HG03354 (cell line): ENCODE measurements around the gene NADSYN1.
"Not testable (repeated sequence)": the region's sequence is repeated elsewhere in the genome, so short reads cannot be mapped to it uniquely, and the experiment has no call there.

Experiments
- ATAC-seq: cut with Tn5 transposase; IDR thresholded peaks from one replicate; pipeline ENCODE4 v1.9.1; 2021; ENCODE audit warnings: mild to moderate bottlenecking; ENCODE audit not compliant: unreplicated experiment, poor library complexity, severe bottlenecking

Gene NADSYN1

GRCh38 chr11:71539017-71539416, 86.0 kb downstream of the NADSYN1 start:
- no peak for ATAC-seq

- ATAC-seq, result not testable (repeated sequence)
Measured at GRCh38 chr11:71539971-71540370, 87.0 kb downstream of the NADSYN1 start.

GRCh38 chr11:71540521-71541304, 87.7 kb downstream of the NADSYN1 start:
- not testable (repeated sequence) for ATAC-seq

GRCh38 chr11:71542382-71542781, 89.4 kb downstream of the NADSYN1 start:
- ATAC-seq, result no peak

GRCh38 chr11:71542879-71543777, 90.1 kb downstream of the NADSYN1 start:
- ATAC-seq, result no peak

- ATAC-seq, result no peak
Measured at GRCh38 chr11:71543866-71544265, 90.9 kb downstream of the NADSYN1 start.

- ATAC-seq, result no peak
Measured at GRCh38 chr11:71544525-71545214, 91.7 kb downstream of the NADSYN1 start.

GRCh38 chr11:71545405-71545966, 92.5 kb downstream of the NADSYN1 start:
- ATAC-seq, result no peak

- ATAC-seq, result no peak
Measured at GRCh38 chr11:71548120-71548519, 95.1 kb downstream of the NADSYN1 start, which contains the start of gene KRTAP5-9. Gene KRTAP5-9 (plus strand): TSS chr11:71548420. CDS start chr11:71548658, 238 bp downstream.

GRCh38 chr11:71548716-71549151, 95.7 kb downstream of the NADSYN1 start:
- no peak for ATAC-seq
